Loucy (cell line): ENCODE data around the gene ST14.

Source experiments
- H2AFZ ChIP-seq: fragments of 200-600 bp; sonication (generic); 2 replicates; pipeline ENCODE4 v1.6.0; 2016; ENCODE audit warnings: antibody characterized with exemption, mild to moderate bottlenecking, low read length, moderate library complexity
- H3F3A ChIP-seq: fragments of 200-600 bp; 2 replicates; pipeline ENCODE4 v1.6.0; 2016; ENCODE audit warnings: antibody characterized with exemption, low read depth, mild to moderate bottlenecking
- H3K27me3 ChIP-seq: fragments of 200-600 bp; sonication (generic); 2 replicates; pipeline ENCODE4 v1.6.1; 2014; ENCODE audit warnings: low read length, mild to moderate bottlenecking; ENCODE audit not compliant: insufficient read depth, poor library complexity, severe bottlenecking
- H3K36me3 ChIP-seq: fragments of 200-600 bp; sonication (generic); 2 replicates; pipeline ENCODE4 v1.6.1; 2016; ENCODE audit warnings: low read length; ENCODE audit not compliant: insufficient read depth
- H3K4me1 ChIP-seq: fragments of 200-600 bp; sonication (generic); 2 replicates; pipeline ENCODE4 v1.5.1; 2014; ENCODE audit warnings: low read length, mild to moderate bottlenecking; ENCODE audit not compliant: insufficient read depth, poor library complexity, severe bottlenecking
- H3K4me2 ChIP-seq: fragments of 200-600 bp; sonication (generic); 2 replicates; pipeline ENCODE4 v1.6.0; 2014; ENCODE audit warnings: antibody characterized with exemption, low read length, low read depth, mild to moderate bottlenecking; ENCODE audit not compliant: poor library complexity, severe bottlenecking
- H3K4me3 ChIP-seq: fragments of 200-600 bp; sonication (generic); 2 replicates; pipeline ENCODE4 v1.5.1; 2014; ENCODE audit warnings: low read length, mild to moderate bottlenecking, mixed read lengths; ENCODE audit not compliant: poor library complexity, severe bottlenecking
- H3K79me2 ChIP-seq: fragments of 200-600 bp; sonication (generic); 2 replicates; pipeline ENCODE4 v1.6.1; 2014; ENCODE audit warnings: low read length; ENCODE audit not compliant: insufficient read depth
- H3K9ac ChIP-seq: fragments of 200-600 bp; sonication (generic); 2 replicates; pipeline ENCODE4 v1.6.0; 2014; ENCODE audit warnings: mild to moderate bottlenecking, low read depth, low read length, moderate library complexity; ENCODE audit not compliant: poor library complexity, severe bottlenecking
- H3K9me2 ChIP-seq: fragments of 200-600 bp; sonication (generic); replicated peaks from 2 replicates; pipeline ENCODE4 v1.6.1; 2016; ENCODE audit warnings: low read depth, low read length, mixed read lengths
- H3K9me3 ChIP-seq: fragments of 200-600 bp; sonication (generic); 2 replicates; pipeline ENCODE4 v1.6.1; 2014; ENCODE audit warnings: mild to moderate bottlenecking, antibody characterized with exemption, low read length, low read depth; ENCODE audit not compliant: insufficient read depth
- H4K20me1 ChIP-seq: fragments of 200-600 bp; sonication (generic); 2 replicates; pipeline ENCODE4 v1.6.0; 2014; ENCODE audit warnings: antibody characterized with exemption, low read length, mild to moderate bottlenecking; ENCODE audit not compliant: insufficient read depth, poor library complexity, severe bottlenecking
- CTCF ChIP-seq: fragments of 200-600 bp; sonication (generic); conservative IDR thresholded peaks from 2 replicates; pipeline ENCODE4 v1.5.1; 2014; ENCODE audit warnings: mild to moderate bottlenecking, antibody characterized with exemption, low read length
- EZH2phosphoT487 ChIP-seq: fragments of 200-600 bp; IDR thresholded peaks from 2 replicates; pipeline ENCODE4 v1.6.1; 2018; ENCODE audit warnings: antibody characterized with exemption, mild to moderate bottlenecking, moderate library complexity, borderline replicate concordance

Gene ST14

DNA sequence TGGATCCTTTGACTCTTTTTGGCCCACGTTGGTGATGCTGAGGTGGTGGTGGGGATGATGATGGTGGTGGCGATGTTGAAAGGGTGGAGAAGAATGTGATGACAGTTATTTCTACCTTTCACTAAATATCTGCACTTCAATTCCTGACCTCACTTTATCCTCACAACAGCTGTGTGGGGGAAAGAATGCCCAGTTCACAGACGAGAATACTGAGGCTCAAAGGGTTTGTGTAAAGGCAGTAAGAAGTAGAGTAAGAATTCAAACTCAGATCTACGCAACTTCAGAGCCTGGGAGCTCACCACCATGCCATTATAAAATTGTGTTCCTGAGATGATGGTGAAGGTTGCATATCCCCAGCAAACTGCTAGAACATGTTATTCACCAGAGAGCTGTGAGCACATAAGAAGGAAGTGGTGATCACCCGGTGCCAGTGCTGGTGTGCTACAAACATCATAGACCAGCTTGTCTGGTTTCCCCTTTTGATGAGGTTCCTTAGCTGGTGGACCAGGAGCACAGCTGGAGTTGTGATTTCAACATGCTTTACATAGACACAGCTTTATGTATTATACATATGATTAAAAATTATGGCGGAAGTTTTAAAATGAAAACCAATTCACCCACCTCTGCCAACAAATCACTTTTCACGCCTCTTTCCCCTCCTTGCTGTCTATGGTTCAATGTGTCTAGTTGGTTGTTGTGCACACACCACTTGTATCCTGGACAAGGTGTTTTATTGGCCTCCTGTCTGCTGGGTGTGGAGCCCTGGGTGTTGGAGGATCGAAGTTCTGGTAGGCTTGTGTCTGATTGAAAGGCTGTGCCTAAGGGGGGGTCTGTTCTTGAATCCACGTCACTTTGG is 6.2 kb downstream of the ST14 start:
- Histone ChIP-seq H3K79me2 (no peaks in the 10 kb centered on the region), H3K9ac (no peak overlapping the region), H3K9me3 (no peaks in the 10 kb centered on the region), H3F3A (no peaks in the 10 kb centered on the region), H2AFZ (no peak overlapping the region), H3K4me2 (no peak overlapping the region), H3K4me1 (no peaks in the 10 kb centered on the region), H3K9me2 (no peaks in the 10 kb centered on the region), H3K27me3 (no peaks in the 10 kb centered on the region), H3K4me3 (no peak overlapping the region), H4K20me1 (no peaks in the 10 kb centered on the region), H3K36me3 (no peaks in the 10 kb centered on the region)
- TF ChIP-seq CTCF: no peak
- no peak for TF ChIP-seq EZH2phosphoT487

DNA sequence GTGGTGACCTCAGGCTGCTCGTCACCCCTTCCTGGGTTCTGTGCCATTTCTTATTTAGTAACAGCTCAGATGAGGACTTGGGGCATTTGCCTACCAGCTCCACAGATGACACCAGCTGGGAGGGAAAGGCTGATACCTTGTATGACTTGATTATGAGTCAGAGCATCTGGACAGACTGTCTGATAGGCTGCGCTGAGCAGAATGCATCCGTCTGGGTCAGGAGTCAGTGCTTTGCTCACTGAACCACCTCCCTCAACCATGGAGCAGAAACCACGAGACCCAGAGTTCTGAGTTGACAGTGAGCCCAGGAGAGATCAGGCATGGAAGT is 6.8 kb downstream of the ST14 start:
- no peaks in the 10 kb centered on the region for H4K20me1 ChIP-seq

GRCh38 chr11:130167146-130167545 is 7.6 kb downstream of the ST14 start:
- Histone ChIP-seq H3K9me2 (no peaks in the 10 kb centered on the region), H3K9me3 (no peaks in the 10 kb centered on the region), H3K9ac (no peak overlapping the region), H2AFZ (no peak overlapping the region), H3F3A (no peaks in the 10 kb centered on the region), H3K27me3 (no peaks in the 10 kb centered on the region), H3K4me3 (no peak overlapping the region), H3K4me1 (no peaks in the 10 kb centered on the region), H3K4me2 (no peak overlapping the region), H4K20me1 (no peaks in the 10 kb centered on the region), H3K36me3 (no peaks in the 10 kb centered on the region), H3K79me2 (no peaks in the 10 kb centered on the region)
- TF ChIP-seq EZH2phosphoT487 (no peak), CTCF (no peak)

More for the DNA sequence above, 6.8 kb downstream of the ST14 start:
- H3K9me3 ChIP-seq: no peaks in the 10 kb centered on the region
- no peak overlapping the region for H3K4me2 ChIP-seq
- H3K79me2 ChIP-seq: no peaks in the 10 kb centered on the region
- no peaks in the 10 kb centered on the region for H3K9me2 ChIP-seq
- no peaks in the 10 kb centered on the region for H3F3A ChIP-seq
- no peaks in the 10 kb centered on the region for H3K27me3 ChIP-seq
- no peak for TF ChIP-seq EZH2phosphoT487
- no peak for TF ChIP-seq CTCF
- no peak overlapping the region for H3K9ac ChIP-seq
- no peaks in the 10 kb centered on the region for H3K4me1 ChIP-seq
- H3K36me3 ChIP-seq: no peaks in the 10 kb centered on the region
- H2AFZ ChIP-seq: no peak overlapping the region
- H3K4me3 ChIP-seq: no peak overlapping the region
